GM21423 (cell line): ENCODE results near the gene CIPC.

Source experiments
- ATAC-seq: cut with Tn5 transposase; IDR thresholded peaks from one replicate; pipeline ENCODE4 v1.9.1; 2021; ENCODE audit warnings: mild to moderate bottlenecking, moderate library complexity; ENCODE audit not compliant: unreplicated experiment

The CIPC gene

GRCh38 chr14:77069551-77069950, 28.5 kb upstream of the CIPC start:
- ATAC-seq: no peak

- no peak for ATAC-seq
These were observed 26.1 kb upstream of the CIPC start for GRCh38 chr14:77071938-77072388.

GRCh38 chr14:77074969-77075368, 23.1 kb upstream of the CIPC start:
- ATAC-seq: no peak

GRCh38 chr14:77076113-77076631, 21.9 kb upstream of the CIPC start:
- no peak for ATAC-seq

GRCh38 chr14:77077040-77077439, 21.0 kb upstream of the CIPC start:
- ATAC-seq: no peak

GRCh38 chr14:77082356-77082755, 15.7 kb upstream of the CIPC start:
- no peak for ATAC-seq

GRCh38 chr14:77083082-77083481, 15.0 kb upstream of the CIPC start:
- no peak for ATAC-seq

GRCh38 chr14:77084985-77085384, 13.1 kb upstream of the CIPC start:
- ATAC-seq: no peak

- ATAC-seq: no peak
These were observed 12.5 kb upstream of the CIPC start for GRCh38 chr14:77085538-77085937.

- ATAC-seq: peak; percentile 47
These were observed 11.9 kb upstream of the CIPC start for GRCh38 chr14:77086017-77086727.

- ATAC-seq: no peak
These were observed 11.1 kb upstream of the CIPC start for GRCh38 chr14:77086951-77087350.

- ATAC-seq: no peak
These were observed 10.4 kb upstream of the CIPC start for GRCh38 chr14:77087631-77088030.

- no peak for ATAC-seq
These were observed 9.8 kb upstream of the CIPC start for GRCh38 chr14:77088219-77088618.

- ATAC-seq: no peak
These were observed 9.4 kb upstream of the CIPC start for GRCh38 chr14:77088645-77089044.

GRCh38 chr14:77091518-77091917, 6.5 kb upstream of the CIPC start:
- ATAC-seq: no peak

GRCh38 chr14:77092676-77093075, 5.4 kb upstream of the CIPC start:
- ATAC-seq: no peak

- no peak for ATAC-seq
These were observed 3.3 kb upstream of the CIPC start for GRCh38 chr14:77094672-77095284.

- ATAC-seq: no peak
These were observed 905 bp upstream of the CIPC start for GRCh38 chr14:77097006-77097699.

GRCh38 chr14:77098529-77099353, 683 bp downstream of the CIPC start:
- ATAC-seq: no peak

GRCh38 chr14:77099425-77100167, 1.5 kb downstream of the CIPC start:
- no peak for ATAC-seq
